ENCODE results near the gene PRKCA. TPM values are rescaled to one million over a fixed set of nuclear protein-coding genes. Genes with fewer than 3 reads are reported as not detected.

PRKCA gene
- total and polyA plus RNA-seq, 2 of the 13 experiments (the other 11 are each of a cell fraction or from before 2014, with no cell fraction given), result 18.5 to 21.5 TPM

DNA sequence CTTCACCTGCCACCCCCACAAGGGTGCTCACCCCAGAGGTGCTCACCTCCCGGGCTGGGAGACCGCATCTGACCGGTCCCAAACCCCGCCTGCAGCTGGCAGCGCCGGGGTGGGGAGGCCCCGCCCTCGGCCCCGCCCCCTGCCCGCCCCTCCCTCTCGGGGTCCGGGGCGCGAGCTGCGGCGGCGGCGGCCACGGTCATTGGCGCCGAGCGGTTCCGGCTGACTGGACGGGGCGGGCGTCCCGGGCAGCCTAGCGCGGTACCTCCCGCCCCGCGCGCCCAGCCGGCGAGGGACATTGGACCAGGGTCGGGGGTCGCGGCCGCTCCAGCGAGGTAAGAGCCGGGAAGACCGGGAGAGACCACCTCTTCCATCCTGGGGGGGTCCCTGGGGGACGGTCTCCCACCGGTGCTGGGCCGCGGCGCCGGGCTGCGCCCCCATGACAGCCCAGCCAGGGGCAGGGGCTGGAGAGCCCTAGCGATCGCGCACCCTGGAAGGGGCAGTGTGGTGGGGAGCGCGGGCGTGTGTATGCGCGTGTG, 532.6 kb downstream of the PRKCA start, which contains the start of gene CACNG5:
Gene CACNG5, plus strand, starts transcription at position 199 of the 536 bp plus-strand sequence. CDS start 42,216 bp downstream, outside the sequence.
- POLR2A ChIA-PET, result no interaction called here
- FAIRE-seq, result no peak
- no peaks in the 10 kb centered on the region for H3K36me3 ChIP-seq (replicated peaks in 1 of 2; ENCODE audit: control insufficient read depth in 1 of 2, insufficient read depth in 2 of 2, low read length in 2 of 2)
- H3K27ac ChIP-seq (ENCODE audit: extremely low read length, insufficient read depth, low read length), result no peak within 1 kb of the TSS
- peak; percentile 64 for ATAC-seq
- DNase-seq (ENCODE audit: low spot score), result no peak
- no TSS peak for BruUV-seq (replicated peaks)
- peaks cover 7 to 64% of the 10 kb centered on the region in 2 experiments for H3K27me3 ChIP-seq (ENCODE audit: control insufficient read depth in 1 of 2, insufficient read depth in 2 of 2, low read length in 2 of 2)
- H2AFZ ChIP-seq (ENCODE audit: low read length), result no peak within 1 kb of the TSS
- H3K4me2 ChIP-seq (ENCODE audit: low read depth, low read length), result peak within 1 kb of the TSS; percentile 44
- H3K9me3 ChIP-seq (ENCODE audit: low read length), result no peaks in the 10 kb centered on the region
- intact Hi-C loops (cut with micrococcal nuclease; ENCODE audit: unreplicated experiment), result no loop called here
- CTCF ChIA-PET (ENCODE audit: low intra/inter-chr PET ratio, low total read pairs), result no interaction called here
- no peaks in the 10 kb centered on the region for H4K20me1 ChIP-seq (ENCODE audit: insufficient read depth, low read length)
- H3K9ac ChIP-seq (ENCODE audit: insufficient read depth, low read depth, low read length), result no peak within 1 kb of the TSS
- WGBS (ENCODE audit: low lambda C conversion rate), result 22% methylated on average over 15 of the region's 57 CpGs
- no peaks in the 10 kb centered on the region for H3K4me1 ChIP-seq (ENCODE audit: insufficient read depth, low read length)
- no peaks in the 10 kb centered on the region for H3K79me2 ChIP-seq (ENCODE audit: insufficient read depth, low read length)
- peak within 1 kb of the TSS in 1 of 3 experiments; percentile 8; a peak in 1 of 6 replicates for H3K4me3 ChIP-seq (replicated peaks in 1 of 3; ENCODE audit: insufficient read depth in 1 of 3, low read depth in 2 of 3, low read length in 3 of 3)
- in situ Hi-C loops (cut with HindIII; ENCODE audit: extremely low pct_ligation_motif_present, low pct_unique_long_range_greater_than_20kb), result no loop called here
- TF ChIP-seq, protein P1, sequence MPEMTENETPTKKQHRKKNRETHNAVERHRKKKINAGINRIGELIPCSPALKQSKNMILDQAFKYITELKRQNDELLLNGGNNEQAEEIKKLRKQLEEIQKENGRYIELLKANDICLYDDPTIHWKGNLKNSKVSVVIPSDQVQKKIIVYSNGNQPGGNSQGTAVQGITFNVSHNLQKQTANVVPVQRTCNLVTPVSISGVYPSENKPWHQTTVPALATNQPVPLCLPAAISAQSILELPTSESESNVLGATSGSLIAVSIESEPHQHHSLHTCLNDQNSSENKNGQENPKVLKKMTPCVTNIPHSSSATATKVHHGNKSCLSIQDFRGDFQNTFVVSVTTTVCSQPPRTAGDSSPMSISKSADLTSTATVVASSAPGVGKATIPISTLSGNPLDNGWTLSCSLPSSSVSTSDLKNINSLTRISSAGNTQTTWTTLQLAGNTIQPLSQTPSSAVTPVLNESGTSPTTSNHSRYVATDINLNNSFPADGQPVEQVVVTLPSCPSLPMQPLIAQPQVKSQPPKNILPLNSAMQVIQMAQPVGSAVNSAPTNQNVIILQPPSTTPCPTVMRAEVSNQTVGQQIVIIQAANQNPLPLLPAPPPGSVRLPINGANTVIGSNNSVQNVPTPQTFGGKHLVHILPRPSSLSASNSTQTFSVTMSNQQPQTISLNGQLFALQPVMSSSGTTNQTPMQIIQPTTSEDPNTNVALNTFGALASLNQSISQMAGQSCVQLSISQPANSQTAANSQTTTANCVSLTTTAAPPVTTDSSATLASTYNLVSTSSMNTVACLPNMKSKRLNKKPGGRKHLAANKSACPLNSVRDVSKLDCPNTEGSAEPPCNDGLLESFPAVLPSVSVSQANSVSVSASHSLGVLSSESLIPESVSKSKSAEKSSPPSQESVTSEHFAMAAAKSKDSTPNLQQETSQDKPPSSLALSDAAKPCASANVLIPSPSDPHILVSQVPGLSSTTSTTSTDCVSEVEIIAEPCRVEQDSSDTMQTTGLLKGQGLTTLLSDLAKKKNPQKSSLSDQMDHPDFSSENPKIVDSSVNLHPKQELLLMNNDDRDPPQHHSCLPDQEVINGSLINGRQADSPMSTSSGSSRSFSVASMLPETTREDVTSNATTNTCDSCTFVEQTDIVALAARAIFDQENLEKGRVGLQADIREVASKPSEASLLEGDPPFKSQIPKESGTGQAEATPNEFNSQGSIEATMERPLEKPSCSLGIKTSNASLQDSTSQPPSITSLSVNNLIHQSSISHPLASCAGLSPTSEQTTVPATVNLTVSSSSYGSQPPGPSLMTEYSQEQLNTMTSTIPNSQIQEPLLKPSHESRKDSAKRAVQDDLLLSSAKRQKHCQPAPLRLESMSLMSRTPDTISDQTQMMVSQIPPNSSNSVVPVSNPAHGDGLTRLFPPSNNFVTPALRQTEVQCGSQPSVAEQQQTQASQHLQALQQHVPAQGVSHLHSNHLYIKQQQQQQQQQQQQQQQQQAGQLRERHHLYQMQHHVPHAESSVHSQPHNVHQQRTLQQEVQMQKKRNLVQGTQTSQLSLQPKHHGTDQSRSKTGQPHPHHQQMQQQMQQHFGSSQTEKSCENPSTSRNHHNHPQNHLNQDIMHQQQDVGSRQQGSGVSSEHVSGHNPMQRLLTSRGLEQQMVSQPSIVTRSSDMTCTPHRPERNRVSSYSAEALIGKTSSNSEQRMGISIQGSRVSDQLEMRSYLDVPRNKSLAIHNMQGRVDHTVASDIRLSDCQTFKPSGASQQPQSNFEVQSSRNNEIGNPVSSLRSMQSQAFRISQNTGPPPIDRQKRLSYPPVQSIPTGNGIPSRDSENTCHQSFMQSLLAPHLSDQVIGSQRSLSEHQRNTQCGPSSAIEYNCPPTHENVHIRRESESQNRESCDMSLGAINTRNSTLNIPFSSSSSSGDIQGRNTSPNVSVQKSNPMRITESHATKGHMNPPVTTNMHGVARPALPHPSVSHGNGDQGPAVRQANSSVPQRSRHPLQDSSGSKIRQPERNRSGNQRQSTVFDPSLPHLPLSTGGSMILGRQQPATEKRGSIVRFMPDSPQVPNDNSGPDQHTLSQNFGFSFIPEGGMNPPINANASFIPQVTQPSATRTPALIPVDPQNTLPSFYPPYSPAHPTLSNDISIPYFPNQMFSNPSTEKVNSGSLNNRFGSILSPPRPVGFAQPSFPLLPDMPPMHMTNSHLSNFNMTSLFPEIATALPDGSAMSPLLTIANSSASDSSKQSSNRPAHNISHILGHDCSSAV (CRISPR knock-in tag; IDR thresholded peaks at IDR 0.05; ENCODE audit: borderline replicate concordance), result no peak
- TF ChIP-seq GABPA (IDR thresholded peaks at IDR 0.05; ENCODE audit: low read depth, low read length) (no peak), GABPA (CRISPR knock-in tag; IDR thresholded peaks at IDR 0.05; ENCODE audit: low read depth) (no peak), CBX1 (IDR thresholded peaks at IDR 0.05; ENCODE audit: low read depth) (no peak), TBX3 (IDR thresholded peaks at IDR 0.05; ENCODE audit: borderline replicate concordance) (no peak), AKAP8 (CRISPR knock-in tag; IDR thresholded peaks at IDR 0.05) (no peak)
- TF ChIP-seq, protein P2, sequence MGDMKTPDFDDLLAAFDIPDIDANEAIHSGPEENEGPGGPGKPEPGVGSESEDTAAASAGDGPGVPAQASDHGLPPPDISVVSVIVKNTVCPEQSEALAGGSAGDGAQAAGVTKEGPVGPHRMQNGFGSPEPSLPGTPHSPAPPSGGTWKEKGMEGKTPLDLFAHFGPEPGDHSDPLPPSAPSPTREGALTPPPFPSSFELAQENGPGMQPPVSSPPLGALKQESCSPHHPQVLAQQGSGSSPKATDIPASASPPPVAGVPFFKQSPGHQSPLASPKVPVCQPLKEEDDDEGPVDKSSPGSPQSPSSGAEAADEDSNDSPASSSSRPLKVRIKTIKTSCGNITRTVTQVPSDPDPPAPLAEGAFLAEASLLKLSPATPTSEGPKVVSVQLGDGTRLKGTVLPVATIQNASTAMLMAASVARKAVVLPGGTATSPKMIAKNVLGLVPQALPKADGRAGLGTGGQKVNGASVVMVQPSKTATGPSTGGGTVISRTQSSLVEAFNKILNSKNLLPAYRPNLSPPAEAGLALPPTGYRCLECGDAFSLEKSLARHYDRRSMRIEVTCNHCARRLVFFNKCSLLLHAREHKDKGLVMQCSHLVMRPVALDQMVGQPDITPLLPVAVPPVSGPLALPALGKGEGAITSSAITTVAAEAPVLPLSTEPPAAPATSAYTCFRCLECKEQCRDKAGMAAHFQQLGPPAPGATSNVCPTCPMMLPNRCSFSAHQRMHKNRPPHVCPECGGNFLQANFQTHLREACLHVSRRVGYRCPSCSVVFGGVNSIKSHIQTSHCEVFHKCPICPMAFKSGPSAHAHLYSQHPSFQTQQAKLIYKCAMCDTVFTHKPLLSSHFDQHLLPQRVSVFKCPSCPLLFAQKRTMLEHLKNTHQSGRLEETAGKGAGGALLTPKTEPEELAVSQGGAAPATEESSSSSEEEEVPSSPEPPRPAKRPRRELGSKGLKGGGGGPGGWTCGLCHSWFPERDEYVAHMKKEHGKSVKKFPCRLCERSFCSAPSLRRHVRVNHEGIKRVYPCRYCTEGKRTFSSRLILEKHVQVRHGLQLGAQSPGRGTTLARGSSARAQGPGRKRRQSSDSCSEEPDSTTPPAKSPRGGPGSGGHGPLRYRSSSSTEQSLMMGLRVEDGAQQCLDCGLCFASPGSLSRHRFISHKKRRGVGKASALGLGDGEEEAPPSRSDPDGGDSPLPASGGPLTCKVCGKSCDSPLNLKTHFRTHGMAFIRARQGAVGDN (CRISPR knock-in tag; IDR thresholded peaks at IDR 0.05), result 0 out of 2 replicates have a peak, but pooled peaks have one; percentile 26

Measured in HepG2 (cell line).